ENCODE measurements around the gene PAQR7.

DNA sequence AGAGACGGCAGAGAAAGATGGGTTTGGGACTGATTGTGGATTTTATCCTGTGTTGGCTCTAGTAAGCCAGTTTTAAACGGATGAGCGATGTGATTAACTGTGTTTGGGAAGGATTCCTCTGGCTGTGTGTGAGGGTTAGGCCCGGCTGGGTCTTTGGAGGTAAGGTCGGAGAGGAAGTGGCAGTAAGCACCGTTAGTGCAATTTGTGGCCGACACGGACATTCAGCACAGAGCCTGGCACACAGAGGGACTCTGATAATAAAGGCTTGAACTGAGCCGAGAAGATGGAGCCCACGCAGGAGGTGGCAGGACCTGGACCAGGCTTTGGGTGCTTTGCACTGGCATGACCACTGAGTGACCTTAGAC lies 54.4 kb downstream of the PAQR7 start:
- TF ChIP-seq EZH2phosphoT487 (IDR thresholded peaks at IDR 0.05; ENCODE audit: borderline replicate concordance, low read length) = no peak
- no peak for TF ChIP-seq EZH2 (IDR thresholded peaks at IDR 0.05; ENCODE audit: low read length, unreplicated experiment)

Measured in PC-3 (cell line).